Lung (tissue), 12 donors: ENCODE measurements around the gene CTXND1. TPM values are rescaled to one million over a fixed set of nuclear protein-coding genes. Genes with fewer than 3 reads are reported as not detected.

ENCODE experiments used
- ATAC-seq: fragments of 200-7000 bp; cut with Tn5 transposase; one replicate; pipeline ENCODE4 v1.9.1; 2020; ENCODE audit warnings: moderate number of reproducible peaks; ENCODE audit not compliant: insufficient read depth, low FRiP score
- DNase-seq, 3 donors: peaks; one replicate each; pipeline ENCODE4 v3.0.0-alpha.2; 2013 to 2017
- H3K27ac ChIP-seq, 2 donors: one replicate each; pipeline ENCODE4 v1.5.1; 2013; ENCODE audit warnings: mild to moderate bottlenecking in 2 of 2, moderate library complexity in 2 of 2, control low read depth in 1 of 2, inconsistent platforms in 1 of 2, low read depth in 1 of 2, low read length in 1 of 2
- H3K27me3 ChIP-seq, 3 donors: one replicate each; pipeline ENCODE4 v1.5.1; 2013; ENCODE audit warnings: low read length in 2 of 3; ENCODE audit not compliant: control insufficient read depth in 3 of 3, insufficient read depth in 3 of 3
- H3K36me3 ChIP-seq, 4 donors: one replicate each; pipeline ENCODE4 v1.5.1; 2013; ENCODE audit warnings: low read length in 4 of 4, mild to moderate bottlenecking in 1 of 4, moderate library complexity in 1 of 4; ENCODE audit not compliant: control insufficient read depth in 4 of 4, insufficient read depth in 4 of 4
- H3K4me1 ChIP-seq, 5 donors: one replicate each; pipeline ENCODE4 v1.5.1; 2013; ENCODE audit warnings: low read length in 5 of 5, mild to moderate bottlenecking in 2 of 5, moderate library complexity in 1 of 5; ENCODE audit not compliant: control insufficient read depth in 5 of 5, insufficient read depth in 5 of 5
- H3K4me3 ChIP-seq: one replicate; pipeline ENCODE4 v1.5.1; 2013; ENCODE audit warnings: mild to moderate bottlenecking, control low read depth, moderate library complexity
- H3K9ac ChIP-seq, 2 donors: one replicate each; pipeline ENCODE4 v1.5.1; 2013; ENCODE audit warnings: low read length in 2 of 2, control low read depth in 1 of 2; ENCODE audit not compliant: insufficient read depth in 1 of 2
- H3K9me3 ChIP-seq, 4 donors: one replicate each; pipeline ENCODE4 v1.5.1; 2013; ENCODE audit warnings: low read length in 3 of 4, mild to moderate bottlenecking in 1 of 4, moderate library complexity in 1 of 4; ENCODE audit not compliant: control insufficient read depth in 4 of 4, insufficient read depth in 3 of 4
- WGBS, 2 donors: extraction: QIAGEN DNeasy Blood & Tissue Kit; methylation state at CpG; one replicate each; pipeline ENCODE4 v1.1.7; 2013; 5-methylcytosine and 5-hydroxymethylcytosine counted together
- polyA plus RNA-seq, 2 donors: library from polyadenylated mRNA; stranded (reverse); fragments of 200-250 nt; gene quantifications; one replicate each; pipeline ENCODE4 v1.2.1, GENCODE V29; 2013
- total RNA-seq, 2 donors: library from RNA; depleted of rRNA in 1 of 2; stranded (reverse); fragments of >200 nt in 1 of 2; gene quantifications; one replicate each; pipeline ENCODE4 v1.2.1, GENCODE V29; 2014 to 2021
- TF ChIP-seq, protein P1 (sequence below): IDR thresholded peaks from 2 replicates; pipeline ENCODE4 v1.5.1; 2012; ENCODE audit warnings: mild to moderate bottlenecking; ENCODE audit errors: control extremely low read depth, extremely low read depth
- donor health status: control.
- donor health status: control.
- donor health status: Bipolar disorder and iron deficiency.
- donor health status: healthy.
- donor health status: DM: yes; HTN: yes; CAD: no.

Gene CTXND1
- total and polyA plus RNA-seq, 4 donors = 0.10 to 2.4 (median 1.5) TPM

GRCh38 chr15:80274996-80275395 is 23.0 kb upstream of the CTXND1 start:
- ATAC-seq = no peak
- WGBS, 2 donors = 67 to 79% methylated on average over 1 of the region's 1 CpG
- Histone ChIP-seq H3K36me3 (no peaks in the 10 kb centered on the region), H3K27me3 (no peaks in the 10 kb centered on the region), H3K27ac (no peak overlapping the region), H3K9me3 (peaks cover 0 to 5% (median 0%) of the 10 kb centered on the region in 4 donors), H3K4me1 (no peaks in the 10 kb centered on the region), H3K4me3 (no peak overlapping the region), H3K9ac (no peak overlapping the region)
- TF ChIP-seq, protein P1, sequence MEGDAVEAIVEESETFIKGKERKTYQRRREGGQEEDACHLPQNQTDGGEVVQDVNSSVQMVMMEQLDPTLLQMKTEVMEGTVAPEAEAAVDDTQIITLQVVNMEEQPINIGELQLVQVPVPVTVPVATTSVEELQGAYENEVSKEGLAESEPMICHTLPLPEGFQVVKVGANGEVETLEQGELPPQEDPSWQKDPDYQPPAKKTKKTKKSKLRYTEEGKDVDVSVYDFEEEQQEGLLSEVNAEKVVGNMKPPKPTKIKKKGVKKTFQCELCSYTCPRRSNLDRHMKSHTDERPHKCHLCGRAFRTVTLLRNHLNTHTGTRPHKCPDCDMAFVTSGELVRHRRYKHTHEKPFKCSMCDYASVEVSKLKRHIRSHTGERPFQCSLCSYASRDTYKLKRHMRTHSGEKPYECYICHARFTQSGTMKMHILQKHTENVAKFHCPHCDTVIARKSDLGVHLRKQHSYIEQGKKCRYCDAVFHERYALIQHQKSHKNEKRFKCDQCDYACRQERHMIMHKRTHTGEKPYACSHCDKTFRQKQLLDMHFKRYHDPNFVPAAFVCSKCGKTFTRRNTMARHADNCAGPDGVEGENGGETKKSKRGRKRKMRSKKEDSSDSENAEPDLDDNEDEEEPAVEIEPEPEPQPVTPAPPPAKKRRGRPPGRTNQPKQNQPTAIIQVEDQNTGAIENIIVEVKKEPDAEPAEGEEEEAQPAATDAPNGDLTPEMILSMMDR = no peak
- DNase-seq = no peak

GRCh38 chr15:80274554-80274953 is 22.5 kb upstream of the CTXND1 start:
- H3K27ac ChIP-seq = no peak overlapping the region
- H3K9ac ChIP-seq = no peak overlapping the region
- WGBS, 2 donors = 75 to 83% methylated on average over 3 of the region's 3 CpGs
- H3K4me3 ChIP-seq = no peak overlapping the region
- peaks cover 0 to 5% (median 0%) of the 10 kb centered on the region in 4 donors for H3K9me3 ChIP-seq
- no peak for DNase-seq
- no peak for ATAC-seq
- H3K4me1 ChIP-seq = no peaks in the 10 kb centered on the region
- no peaks in the 10 kb centered on the region for H3K36me3 ChIP-seq
- TF ChIP-seq, protein P1 = no peak
- no peaks in the 10 kb centered on the region for H3K27me3 ChIP-seq

DNA sequence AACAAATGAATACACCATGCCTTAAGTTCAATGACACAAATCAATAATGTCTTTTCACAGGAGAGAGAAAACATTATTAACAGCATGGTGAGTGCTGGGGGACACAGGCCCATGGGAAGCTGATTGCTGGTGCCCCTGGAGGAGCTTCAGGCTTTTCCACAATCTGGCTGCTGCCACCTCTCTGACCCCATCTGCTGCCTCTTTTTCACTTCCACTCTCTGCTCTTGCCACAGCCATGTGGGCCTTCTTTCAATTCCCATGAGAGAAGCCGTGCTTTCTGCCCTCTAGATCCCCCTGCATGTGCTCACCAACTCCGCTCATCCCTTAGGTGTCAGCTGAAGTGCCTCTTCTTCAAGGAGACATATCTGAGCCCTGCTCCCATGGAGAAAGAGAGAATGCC is 21.0 kb upstream of the CTXND1 start:
- TF ChIP-seq, protein P1 = no peak
- no peaks in the 10 kb centered on the region for H3K4me1 ChIP-seq
- peaks cover 0 to 8% (median 0%) of the 10 kb centered on the region in 3 donors for H3K27me3 ChIP-seq
- H3K9me3 ChIP-seq = peaks cover 0 to 4% (median 0%) of the 10 kb centered on the region in 4 donors
- ATAC-seq (no peak), DNase-seq (no peak)
- no peaks in the 10 kb centered on the region for H3K36me3 ChIP-seq
- H3K27ac ChIP-seq = no peak overlapping the region
- no peak overlapping the region for H3K9ac ChIP-seq
- 81 to 82% methylated on average over 2 of the region's 2 CpGs for WGBS, 2 donors
- H3K4me3 ChIP-seq = no peak overlapping the region

- Histone ChIP-seq H3K27me3 (peaks cover 0 to 16% (median 0%) of the 10 kb centered on the region in 3 donors), H3K4me3 (no peak overlapping the region), H3K9me3 (peaks cover 0 to 4% (median 0%) of the 10 kb centered on the region in 4 donors), H3K4me1 (no peaks in the 10 kb centered on the region), H3K9ac (no peak overlapping the region), H3K36me3 (no peaks in the 10 kb centered on the region), H3K27ac (no peak overlapping the region)
- DNase-seq (no peak), ATAC-seq (no peak)
- TF ChIP-seq, protein P1 = no peak
- WGBS, 2 donors = 80 to 85% methylated on average over 1 of the region's 1 CpG
These were observed 18.5 kb upstream of the CTXND1 start for GRCh38 chr15:80270472-80270871.
